ENCODE data around the gene CHAF1A.

The CHAF1A gene

GRCh38 chr19:4380254-4380727 lies 22.1 kb upstream of the CHAF1A start:
- TF ChIP-seq GATA2 (IDR thresholded peaks at IDR 0.05; ENCODE audit: low read depth, low read length) (no peak), GATA3 (IDR thresholded peaks at IDR 0.05; ENCODE audit: low read depth, low read length) (no peak)

GRCh38 chr19:4385291-4386040 lies 17.0 kb upstream of the CHAF1A start:
- TF ChIP-seq GATA2 (IDR thresholded peaks at IDR 0.05; ENCODE audit: low read depth, low read length) (no peak), GATA3 (IDR thresholded peaks at IDR 0.05; ENCODE audit: low read depth, low read length) (no peak)

GRCh38 chr19:4386041-4386782 lies 16.2 kb upstream of the CHAF1A start:
- TF ChIP-seq GATA2 (IDR thresholded peaks at IDR 0.05; ENCODE audit: low read depth, low read length) (no peak), GATA3 (IDR thresholded peaks at IDR 0.05; ENCODE audit: low read depth, low read length) (no peak)

- no peak for TF ChIP-seq GATA2 (IDR thresholded peaks at IDR 0.05; ENCODE audit: low read depth, low read length)
- TF ChIP-seq GATA3 (IDR thresholded peaks at IDR 0.05; ENCODE audit: low read depth, low read length): no peak
Measured at GRCh38 chr19:4388337-4389063, 13.9 kb upstream of the CHAF1A start.

DNA sequence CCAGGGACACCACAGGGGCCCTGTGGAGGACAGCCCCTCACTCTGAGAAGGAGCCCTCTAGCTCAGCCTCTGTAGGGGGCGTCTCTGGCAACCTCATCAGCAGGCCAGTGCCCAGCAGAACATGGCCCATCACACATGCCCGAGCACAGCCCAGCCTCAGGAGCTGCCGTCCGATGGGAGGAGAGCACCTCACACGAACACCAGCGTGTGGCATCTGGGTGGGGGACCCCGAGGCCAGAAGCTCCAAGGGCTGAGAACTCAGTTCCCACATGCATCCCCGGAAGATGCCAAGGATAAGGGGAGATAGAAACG lies 13.4 kb upstream of the CHAF1A start:
- TF ChIP-seq GATA2 (IDR thresholded peaks at IDR 0.05; ENCODE audit: low read depth, low read length) (no peak), GATA3 (IDR thresholded peaks at IDR 0.05; ENCODE audit: low read depth, low read length) (no peak)

GRCh38 chr19:4389511-4390016 lies 12.9 kb upstream of the CHAF1A start:
- no peak for TF ChIP-seq GATA3 (IDR thresholded peaks at IDR 0.05; ENCODE audit: low read depth, low read length)
- TF ChIP-seq GATA2 (IDR thresholded peaks at IDR 0.05; ENCODE audit: low read depth, low read length): no peak

DNA sequence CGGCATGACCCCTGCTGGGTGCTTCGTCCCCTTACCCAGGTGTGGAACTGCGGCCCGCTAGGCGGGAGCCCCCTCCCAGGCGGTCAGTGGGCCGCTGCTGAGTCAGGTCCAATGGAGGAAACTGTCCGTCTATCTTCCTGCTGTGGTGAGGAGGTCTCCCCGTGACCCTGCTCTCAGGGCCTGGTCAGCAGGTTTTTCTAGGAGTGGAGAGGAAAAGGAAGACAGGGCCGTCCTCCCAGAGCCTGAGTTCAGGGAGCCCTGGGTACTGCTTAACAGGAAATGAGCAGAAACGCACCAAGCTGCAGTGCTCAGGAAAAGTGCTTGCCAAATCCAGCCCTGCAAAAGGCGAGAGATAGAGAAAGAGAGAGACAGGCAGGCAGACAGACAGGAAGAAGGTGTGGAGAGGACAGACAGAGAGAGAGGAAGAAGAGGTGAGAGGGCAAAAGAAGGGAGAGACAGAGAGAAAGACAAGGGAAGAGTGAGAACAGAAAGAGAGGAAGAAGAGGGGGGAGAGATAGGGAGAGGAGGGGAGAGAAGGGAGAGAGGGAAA lies 12.3 kb upstream of the CHAF1A start:
- TF ChIP-seq GATA2 (IDR thresholded peaks at IDR 0.05; ENCODE audit: low read depth, low read length) (no peak), GATA3 (IDR thresholded peaks at IDR 0.05; ENCODE audit: low read depth, low read length) (no peak)

GRCh38 chr19:4390567-4391305 lies 11.7 kb upstream of the CHAF1A start:
- TF ChIP-seq GATA3 (IDR thresholded peaks at IDR 0.05; ENCODE audit: low read depth, low read length): no peak
- TF ChIP-seq GATA2 (IDR thresholded peaks at IDR 0.05; ENCODE audit: low read depth, low read length): no peak

DNA sequence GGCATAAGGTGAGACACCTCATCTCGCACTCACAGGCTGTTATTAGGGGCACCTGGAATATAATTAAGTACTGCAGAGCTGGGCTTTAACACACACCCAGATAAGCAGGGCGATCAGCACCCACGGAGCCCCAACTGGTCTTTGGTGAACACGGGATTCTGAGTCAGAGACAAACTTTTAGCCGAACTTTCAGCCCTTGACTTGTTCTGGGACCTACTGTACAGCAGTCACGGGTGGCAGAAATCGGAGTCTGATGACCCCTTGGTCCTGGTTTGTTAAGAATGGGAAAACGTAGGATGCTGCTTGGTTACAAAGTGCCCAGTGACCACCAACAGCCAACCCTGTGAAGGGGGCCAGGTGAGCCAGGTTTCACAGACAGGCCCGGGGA lies 11.1 kb upstream of the CHAF1A start:
- TF ChIP-seq GATA2 (IDR thresholded peaks at IDR 0.05; ENCODE audit: low read depth, low read length): no peak
- no peak for TF ChIP-seq GATA3 (IDR thresholded peaks at IDR 0.05; ENCODE audit: low read depth, low read length)

DNA sequence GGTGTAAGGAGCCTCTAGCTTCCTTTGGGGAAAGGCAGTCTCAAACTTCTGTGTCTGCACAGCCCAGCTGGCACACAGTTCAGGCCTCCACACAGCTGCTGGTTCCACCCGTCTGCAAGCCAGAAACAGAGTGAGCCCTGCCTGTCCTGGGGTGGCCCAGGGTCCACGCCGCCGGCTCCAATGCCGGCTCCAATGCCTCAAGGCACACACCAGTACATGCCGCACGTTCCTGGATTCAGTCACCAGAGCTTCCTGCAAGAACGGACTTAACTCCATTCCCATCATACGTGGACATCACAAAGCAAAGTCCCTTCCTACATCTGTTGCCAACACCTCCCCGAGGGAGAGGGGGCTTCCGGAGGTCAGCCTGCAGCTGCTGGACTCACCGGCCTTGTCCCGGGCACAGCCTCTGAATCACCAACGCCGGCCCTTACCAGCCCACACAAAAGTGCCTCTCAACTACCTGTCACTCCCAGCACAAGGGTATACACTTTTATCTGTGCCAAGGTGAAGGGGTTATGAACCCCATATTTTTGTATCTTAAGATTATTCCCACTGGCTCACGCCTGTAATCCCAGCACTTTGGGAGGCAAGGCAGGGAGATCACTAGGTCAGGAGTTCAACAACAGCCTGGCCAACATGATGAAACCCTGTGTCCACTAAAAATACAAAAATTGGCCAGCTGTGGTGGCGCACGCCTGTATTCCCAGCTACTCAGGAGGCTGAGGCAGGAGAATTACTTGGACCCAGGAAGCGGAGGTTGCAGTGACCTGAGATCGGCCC lies 10.5 kb upstream of the CHAF1A start:
- no peak for TF ChIP-seq GATA3 (IDR thresholded peaks at IDR 0.05; ENCODE audit: low read depth, low read length)
- TF ChIP-seq GATA2 (IDR thresholded peaks at IDR 0.05; ENCODE audit: low read depth, low read length): no peak

- TF ChIP-seq GATA3 (IDR thresholded peaks at IDR 0.05; ENCODE audit: low read depth, low read length): no peak
- TF ChIP-seq GATA2 (IDR thresholded peaks at IDR 0.05; ENCODE audit: low read depth, low read length): no peak
Measured at GRCh38 chr19:4393947-4394590, 8.4 kb upstream of the CHAF1A start.
